ENCODE measurements around the gene ZC3H7A. TPM values are rescaled to one million over a fixed set of nuclear protein-coding genes. Genes with fewer than 3 reads are reported as not detected.
A peak's percentile ranks its signal among the peaks of the same experiment; 100 is the strongest.

The ZC3H7A gene
- total RNA-seq, result 38.9 TPM
- polyA plus RNA-seq (ENCODE audit: insufficient read depth in 1 of 8, insufficient read length in 8 of 8, low replicate concordance in 1 of 8), result 10 to 100 TPM; 37.2 to 53.6 (median 41.5) TPM
- long read RNA-seq, donor 1, partial matches to known transcripts, result 0 of 2 reads
- long read RNA-seq, donor 1, other reads (novel, unspliced or antisense), result 0 of 2 reads
- long read RNA-seq, donor 2, result 0 reads
- long read RNA-seq, donor 3, partial matches to known transcripts, result 0 of 6 reads
- long read RNA-seq, donor 3, other reads (novel, unspliced or antisense), result 0 of 6 reads
- long read RNA-seq, donor 4, result 0 reads
- long read RNA-seq, donor 5, partial matches to known transcripts, result 0 of 8 reads
- long read RNA-seq, donor 5, other reads (novel, unspliced or antisense), result 0 of 8 reads
- long read RNA-seq, donor 6, partial matches to known transcripts, result 7 of 12 reads
- long read RNA-seq, donor 6, other reads (novel, unspliced or antisense), result 0 of 12 reads
- long read RNA-seq, donor 7, partial matches to known transcripts, result 0 of 6 reads
- long read RNA-seq, donor 7, other reads (novel, unspliced or antisense), result 0 of 6 reads
- long read RNA-seq, donor 8, partial matches to known transcripts, result 0 of 3 reads
- long read RNA-seq, donor 8, other reads (novel, unspliced or antisense), result 0 of 3 reads
- long read RNA-seq, donor 9, partial matches to known transcripts, result 0 of 6 reads
- long read RNA-seq, donor 9, other reads (novel, unspliced or antisense), result 0 of 6 reads
- long read RNA-seq, donor 10, partial matches to known transcripts, result 0 of 6 reads
- long read RNA-seq, donor 10, other reads (novel, unspliced or antisense), result 0 of 6 reads
- long read RNA-seq, donor 11, partial matches to known transcripts, result 0 of 3 reads
- long read RNA-seq, donor 11, other reads (novel, unspliced or antisense), result 0 of 3 reads

- DNase-seq, result peak; percentile 99
- Histone ChIP-seq H3K4me3 (ENCODE audit: low read length) (peak within 1 kb of the TSS; percentile 94), H3K4me1 (ENCODE audit: control insufficient read depth, insufficient read depth, low read length) (peaks cover 47% of the 10 kb centered on the region), H3K36me3 (ENCODE audit: control insufficient read depth, insufficient read depth, low read length) (peaks cover 22% of the 10 kb centered on the region), H3K27me3 (ENCODE audit: control insufficient read depth, insufficient read depth, low read length) (no peaks in the 10 kb centered on the region), H3K27ac (ENCODE audit: low read length) (peak within 1 kb of the TSS; percentile 100), H3K9me3 (replicated peaks; ENCODE audit: control insufficient read depth, low read depth, low read length) (no peaks in the 10 kb centered on the region)
- under 1% methylated on average over 80 of the region's 80 CpGs for WGBS (ENCODE audit: insufficient coverage)
Observed at GRCh38 chr16:11797166-11797956, at the start of gene ZC3H7A. Gene ZC3H7A, minus strand, starts transcription at chr16:11797258. Its CDS starts 14,904 bp downstream, at chr16:11782354.

GRCh38 chr16:11844499-11844898 is 47.4 kb upstream of the ZC3H7A start:
- WGBS (ENCODE audit: insufficient coverage), result 83% methylated on average over 1 of the region's 4 CpGs
- H3K4me3 ChIP-seq (ENCODE audit: low read length), result no peak overlapping the region

GRCh38 chr16:11843861-11844260 is 46.8 kb upstream of the ZC3H7A start:
- WGBS (ENCODE audit: insufficient coverage), result 67% methylated on average over 1 of the region's 5 CpGs
- Histone ChIP-seq H3K9me3 (replicated peaks; ENCODE audit: control insufficient read depth, low read depth, low read length) (no peaks in the 10 kb centered on the region), H3K36me3 (ENCODE audit: control insufficient read depth, insufficient read depth, low read length) (peaks cover 85% of the 10 kb centered on the region), H3K27ac (ENCODE audit: low read length) (no peak overlapping the region), H3K27me3 (ENCODE audit: control insufficient read depth, insufficient read depth, low read length) (no peaks in the 10 kb centered on the region), H3K4me3 (ENCODE audit: low read length) (no peak overlapping the region), H3K4me1 (ENCODE audit: control insufficient read depth, insufficient read depth, low read length) (no peaks in the 10 kb centered on the region)
- no peak for DNase-seq

More at GRCh38 chr16:11844499-11844898, 47.4 kb upstream of the ZC3H7A start:
- H3K4me1 ChIP-seq (ENCODE audit: control insufficient read depth, insufficient read depth, low read length), result no peaks in the 10 kb centered on the region
- H3K27ac ChIP-seq (ENCODE audit: low read length), result no peak overlapping the region
- DNase-seq, result no peak
- no peaks in the 10 kb centered on the region for H3K9me3 ChIP-seq (replicated peaks; ENCODE audit: control insufficient read depth, low read depth, low read length)
- no peaks in the 10 kb centered on the region for H3K27me3 ChIP-seq (ENCODE audit: control insufficient read depth, insufficient read depth, low read length)
- H3K36me3 ChIP-seq (ENCODE audit: control insufficient read depth, insufficient read depth, low read length), result peaks cover 82% of the 10 kb centered on the region

GRCh38 chr16:11843206-11843605 is 46.1 kb upstream of the ZC3H7A start:
- no peak for DNase-seq
- Histone ChIP-seq H3K4me3 (ENCODE audit: low read length) (no peak overlapping the region), H3K27me3 (ENCODE audit: control insufficient read depth, insufficient read depth, low read length) (no peaks in the 10 kb centered on the region), H3K27ac (ENCODE audit: low read length) (no peak overlapping the region), H3K4me1 (ENCODE audit: control insufficient read depth, insufficient read depth, low read length) (no peaks in the 10 kb centered on the region), H3K36me3 (ENCODE audit: control insufficient read depth, insufficient read depth, low read length) (peaks cover 85% of the 10 kb centered on the region), H3K9me3 (replicated peaks; ENCODE audit: control insufficient read depth, low read depth, low read length) (no peaks in the 10 kb centered on the region)
- WGBS (ENCODE audit: insufficient coverage), result 98% methylated on average over 7 of the region's 11 CpGs

- Histone ChIP-seq H3K9me3 (replicated peaks; ENCODE audit: control insufficient read depth, low read depth, low read length) (no peaks in the 10 kb centered on the region), H3K27ac (ENCODE audit: low read length) (no peak overlapping the region), H3K36me3 (ENCODE audit: control insufficient read depth, insufficient read depth, low read length) (peaks cover 87% of the 10 kb centered on the region), H3K4me3 (ENCODE audit: low read length) (no peak overlapping the region), H3K4me1 (ENCODE audit: control insufficient read depth, insufficient read depth, low read length) (no peaks in the 10 kb centered on the region), H3K27me3 (ENCODE audit: control insufficient read depth, insufficient read depth, low read length) (no peaks in the 10 kb centered on the region)
- WGBS (ENCODE audit: insufficient coverage), result 98% methylated on average over 4 of the region's 7 CpGs
- DNase-seq, result no peak
Observed at GRCh38 chr16:11841026-11841425, 44.0 kb upstream of the ZC3H7A start.

- no peaks in the 10 kb centered on the region for H3K27me3 ChIP-seq (ENCODE audit: control insufficient read depth, insufficient read depth, low read length)
- H3K4me1 ChIP-seq (ENCODE audit: control insufficient read depth, insufficient read depth, low read length), result no peaks in the 10 kb centered on the region
- no peak overlapping the region for H3K27ac ChIP-seq (ENCODE audit: low read length)
- no CpG with 5 or more reads among the region's 7 CpGs for WGBS (ENCODE audit: insufficient coverage)
- no peak for DNase-seq
- peaks cover 51% of the 10 kb centered on the region for H3K36me3 ChIP-seq (ENCODE audit: control insufficient read depth, insufficient read depth, low read length)
- H3K4me3 ChIP-seq (ENCODE audit: low read length), result no peak overlapping the region
- H3K9me3 ChIP-seq (replicated peaks; ENCODE audit: control insufficient read depth, low read depth, low read length), result no peaks in the 10 kb centered on the region
Observed at GRCh38 chr16:11836650-11837244, 39.7 kb upstream of the ZC3H7A start.

- Histone ChIP-seq H3K4me1 (ENCODE audit: control insufficient read depth, insufficient read depth, low read length) (no peaks in the 10 kb centered on the region), H3K36me3 (ENCODE audit: control insufficient read depth, insufficient read depth, low read length) (peaks cover 44% of the 10 kb centered on the region), H3K27ac (ENCODE audit: low read length) (no peak overlapping the region), H3K4me3 (ENCODE audit: low read length) (no peak overlapping the region), H3K27me3 (ENCODE audit: control insufficient read depth, insufficient read depth, low read length) (no peaks in the 10 kb centered on the region), H3K9me3 (replicated peaks; ENCODE audit: control insufficient read depth, low read depth, low read length) (no peaks in the 10 kb centered on the region)
- 21% methylated on average over 6 of the region's 9 CpGs for WGBS (ENCODE audit: insufficient coverage)
- no peak for DNase-seq
Observed at GRCh38 chr16:11835891-11836649, 39.0 kb upstream of the ZC3H7A start.

GRCh38 chr16:11835309-11835708 is 38.3 kb upstream of the ZC3H7A start:
- Histone ChIP-seq H3K27ac (ENCODE audit: low read length) (no peak overlapping the region), H3K27me3 (ENCODE audit: control insufficient read depth, insufficient read depth, low read length) (no peaks in the 10 kb centered on the region), H3K9me3 (replicated peaks; ENCODE audit: control insufficient read depth, low read depth, low read length) (no peaks in the 10 kb centered on the region), H3K36me3 (ENCODE audit: control insufficient read depth, insufficient read depth, low read length) (peaks cover 37% of the 10 kb centered on the region), H3K4me1 (ENCODE audit: control insufficient read depth, insufficient read depth, low read length) (no peaks in the 10 kb centered on the region), H3K4me3 (ENCODE audit: low read length) (no peak overlapping the region)
- WGBS (ENCODE audit: insufficient coverage), result 64% methylated on average over 1 of the region's 4 CpGs
- no peak for DNase-seq
